NCI-H510A treated with DMSO at 0.1 percent for 48 hours (cell line): ENCODE data around the gene CORO2B.

Experiments used
- DNase-seq: peaks from one replicate; lab custom pipeline; 2025; lab: John Stamatoyannopoulos, UW

Gene CORO2B

GRCh38 chr15:68699881-68700454 is 121.2 kb downstream of the CORO2B start:
- DNase-seq = no peak

- DNase-seq = peak; percentile 39
Observed at GRCh38 chr15:68700455-68701123, 121.8 kb downstream of the CORO2B start.

- DNase-seq = no peak
Observed at GRCh38 chr15:68701886-68702285, 123.1 kb downstream of the CORO2B start.

GRCh38 chr15:68704496-68705021 is 125.8 kb downstream of the CORO2B start:
- no peak for DNase-seq

- no peak for DNase-seq
Observed at GRCh38 chr15:68706256-68706655, 127.5 kb downstream of the CORO2B start.

GRCh38 chr15:68706931-68707330 is 128.1 kb downstream of the CORO2B start:
- DNase-seq = no peak

- no peak for DNase-seq
Observed at GRCh38 chr15:68707386-68707785, 128.6 kb downstream of the CORO2B start.

GRCh38 chr15:68709876-68710275 is 131.1 kb downstream of the CORO2B start:
- no peak for DNase-seq

- DNase-seq = no peak
Observed at GRCh38 chr15:68710536-68710935, 131.7 kb downstream of the CORO2B start.

- no peak for DNase-seq
Observed at GRCh38 chr15:68711406-68711805, 132.6 kb downstream of the CORO2B start.

GRCh38 chr15:68712886-68713285 is 134.1 kb downstream of the CORO2B start:
- DNase-seq = no peak

- DNase-seq = no peak
Observed at GRCh38 chr15:68713874-68714273, 135.1 kb downstream of the CORO2B start.

- DNase-seq = no peak
Observed at GRCh38 chr15:68715111-68715510, 136.3 kb downstream of the CORO2B start.

GRCh38 chr15:68717951-68718350 is 139.2 kb downstream of the CORO2B start:
- DNase-seq = no peak

- no peak for DNase-seq
Observed at GRCh38 chr15:68718468-68718867, 139.7 kb downstream of the CORO2B start.

GRCh38 chr15:68719051-68719450 is 140.3 kb downstream of the CORO2B start:
- DNase-seq = no peak

- no peak for DNase-seq
Observed at GRCh38 chr15:68719672-68720071, 140.9 kb downstream of the CORO2B start.

GRCh38 chr15:68721886-68722285 is 143.1 kb downstream of the CORO2B start:
- DNase-seq = no peak

GRCh38 chr15:68725736-68726135 is 146.9 kb downstream of the CORO2B start:
- no peak for DNase-seq

- DNase-seq = no peak
Observed at GRCh38 chr15:68726246-68726645, 147.5 kb downstream of the CORO2B start.

- DNase-seq = no peak
Observed at GRCh38 chr15:68729789-68730411, 151.1 kb downstream of the CORO2B start.

- DNase-seq = peak; percentile 12
Observed at GRCh38 chr15:68730471-68730919, 151.7 kb downstream of the CORO2B start.
